ENCODE data around the gene CLDND1. TPM values are rescaled to one million over a fixed set of nuclear protein-coding genes. Genes with fewer than 3 reads are reported as not detected.

The CLDND1 gene
- total RNA-seq, 1 experiment from 2014 or later: 80.6 TPM

DNA sequence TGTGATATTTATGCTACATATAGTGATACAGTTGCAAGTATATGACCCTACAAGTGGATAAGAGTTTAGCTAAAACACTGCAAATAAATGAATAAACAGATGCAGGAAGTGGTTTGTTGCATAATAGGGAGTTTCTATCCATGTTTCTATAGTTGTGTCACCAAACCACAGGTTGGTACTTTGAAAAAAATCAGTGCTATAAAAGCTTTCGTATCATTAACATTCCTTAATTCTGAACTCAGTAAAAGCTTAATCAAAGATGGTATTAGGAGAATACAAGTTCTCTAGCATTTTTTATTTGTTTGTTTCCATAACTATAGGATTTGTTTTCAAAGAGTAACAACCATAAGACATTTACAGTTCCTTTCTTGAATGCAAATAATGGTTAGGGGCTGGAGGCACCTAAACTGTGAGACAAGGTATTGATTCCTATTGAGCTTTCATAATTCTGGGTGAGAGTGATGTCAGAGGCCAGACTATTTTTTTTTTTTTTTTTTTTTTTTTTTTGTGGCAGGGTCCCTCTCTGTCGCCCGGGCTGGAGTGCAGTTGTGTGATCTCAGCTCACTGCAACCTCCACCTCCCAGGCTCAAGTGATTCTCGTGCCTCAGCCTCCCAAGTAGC, 41.1 kb upstream of the CLDND1 start (continued):
- TF ChIP-seq, protein P1, sequence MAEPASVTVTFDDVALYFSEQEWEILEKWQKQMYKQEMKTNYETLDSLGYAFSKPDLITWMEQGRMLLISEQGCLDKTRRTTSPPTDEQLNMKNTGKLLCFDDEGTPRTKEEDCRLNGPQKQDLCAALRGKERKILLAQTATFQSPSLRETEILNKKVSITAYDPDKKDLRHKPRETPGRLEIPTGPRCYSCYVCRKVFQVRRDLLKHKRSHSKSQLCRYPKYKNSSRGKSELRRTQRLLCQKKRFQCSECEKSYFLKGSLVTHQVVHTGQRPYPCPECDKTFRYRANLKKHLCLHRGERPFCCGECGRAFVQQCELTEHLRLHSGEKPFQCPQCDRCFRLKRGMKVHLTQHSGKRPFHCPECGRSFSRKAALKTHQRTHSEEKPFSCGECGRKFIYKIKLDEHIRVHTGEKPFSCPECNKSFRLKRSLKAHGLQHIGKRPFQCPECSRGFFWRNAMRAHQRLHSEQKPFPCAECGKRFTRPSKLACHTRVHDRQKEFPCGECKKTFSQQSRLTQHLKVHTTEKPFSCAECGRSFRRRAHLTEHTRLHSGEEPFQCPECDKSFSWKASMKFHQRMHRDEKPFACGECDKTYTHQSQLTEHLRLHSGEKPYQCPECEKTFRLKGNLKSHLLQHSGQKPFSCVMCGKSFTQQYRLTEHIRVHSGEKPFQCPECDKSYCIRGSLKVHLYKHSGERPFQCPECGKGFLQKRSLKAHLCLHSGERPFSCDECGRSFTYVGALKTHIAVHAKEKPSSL (CRISPR knock-in tag; conservative IDR thresholded peaks at IDR 0.05): no peak

DNA sequence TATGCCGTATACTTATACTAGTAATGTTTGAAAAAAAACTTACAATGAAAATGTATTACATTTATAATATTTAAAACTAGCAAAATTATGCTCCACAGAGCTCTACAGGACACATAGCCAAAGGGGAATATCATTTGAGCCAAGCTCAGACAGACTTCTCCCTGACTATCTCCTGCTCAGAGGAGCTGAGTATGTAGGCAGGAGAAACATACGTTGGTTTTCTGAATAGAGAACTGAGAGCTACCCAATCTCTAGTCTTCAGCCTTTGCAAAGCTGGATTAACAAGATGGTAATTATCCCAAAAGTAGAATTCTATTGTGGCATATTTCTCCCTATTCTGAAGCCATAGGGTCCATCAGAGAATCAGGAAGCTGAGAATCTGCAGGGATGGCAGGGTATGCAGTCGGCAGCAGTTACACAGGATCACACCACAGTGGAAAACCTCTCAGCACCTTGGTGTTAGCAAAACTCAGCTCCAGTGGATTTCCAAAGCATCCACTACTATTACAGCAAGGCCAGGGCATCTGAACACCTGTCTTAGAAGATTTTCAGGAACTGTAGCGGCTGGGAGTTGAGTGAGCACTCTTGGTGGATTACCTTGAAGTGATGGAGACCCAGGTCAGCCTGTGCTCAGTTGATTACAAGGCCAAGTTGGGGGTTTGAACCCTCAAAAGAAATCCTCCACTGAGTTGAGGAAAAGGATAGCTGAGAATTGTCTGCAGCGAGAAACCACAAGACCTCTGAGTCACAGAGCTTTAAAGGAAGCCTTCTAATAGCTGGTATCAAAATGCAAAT, 39.2 kb upstream of the CLDND1 start:
- DNase-seq (ENCODE audit: low spot score) (no peak), ATAC-seq (no peak)
- Mint-ChIP-seq H3K4me1 (0 out of 2 replicates have a peak, but pooled peaks cover 3% of the 10 kb centered on the region), H3K27me3 (ENCODE audit: low read depth) (no peaks in the 10 kb centered on the region), H3K36me3 (no peaks in the 10 kb centered on the region), H3K4me3 (no peak overlapping the region), H3K27ac (no peak overlapping the region), H3K9me3 (no peaks in the 10 kb centered on the region; the same call in 1 of the 2 replicates)
- POLR2A ChIA-PET: no interaction called here
- CTCF ChIA-PET: interaction anchor here (0.9 kb wide), 1 partner anchor 218 kb away, joined by 3 read pairs; no protein-coding TSS in a partner anchor
- no peak for TF ChIP-seq NR3C1 (CRISPR knock-in tag; conservative IDR thresholded peaks at IDR 0.05; ENCODE audit: low read depth)
- TF ChIP-seq CREM (CRISPR knock-in tag; IDR thresholded peaks at IDR 0.05): no peak
- no peak for TF ChIP-seq HMGA2 (CRISPR knock-in tag; IDR thresholded peaks at IDR 0.05)
- no peak for TF ChIP-seq ESRRA (CRISPR knock-in tag; IDR thresholded peaks at IDR 0.05; ENCODE audit: borderline replicate concordance)
- TF ChIP-seq, protein P2, sequence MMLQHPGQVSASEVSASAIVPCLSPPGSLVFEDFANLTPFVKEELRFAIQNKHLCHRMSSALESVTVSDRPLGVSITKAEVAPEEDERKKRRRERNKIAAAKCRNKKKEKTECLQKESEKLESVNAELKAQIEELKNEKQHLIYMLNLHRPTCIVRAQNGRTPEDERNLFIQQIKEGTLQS (CRISPR knock-in tag; conservative IDR thresholded peaks at IDR 0.05): no peak
- TF ChIP-seq, protein P1 (CRISPR knock-in tag; conservative IDR thresholded peaks at IDR 0.05): no peak
- no peak for TF ChIP-seq TCF7 (CRISPR knock-in tag; IDR thresholded peaks at IDR 0.05; ENCODE audit: low read depth)
- TF ChIP-seq, protein P3, sequence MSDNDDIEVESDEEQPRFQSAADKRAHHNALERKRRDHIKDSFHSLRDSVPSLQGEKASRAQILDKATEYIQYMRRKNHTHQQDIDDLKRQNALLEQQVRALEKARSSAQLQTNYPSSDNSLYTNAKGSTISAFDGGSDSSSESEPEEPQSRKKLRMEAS (CRISPR knock-in tag; IDR thresholded peaks at IDR 0.05): no peak
- TF ChIP-seq, protein P4, sequence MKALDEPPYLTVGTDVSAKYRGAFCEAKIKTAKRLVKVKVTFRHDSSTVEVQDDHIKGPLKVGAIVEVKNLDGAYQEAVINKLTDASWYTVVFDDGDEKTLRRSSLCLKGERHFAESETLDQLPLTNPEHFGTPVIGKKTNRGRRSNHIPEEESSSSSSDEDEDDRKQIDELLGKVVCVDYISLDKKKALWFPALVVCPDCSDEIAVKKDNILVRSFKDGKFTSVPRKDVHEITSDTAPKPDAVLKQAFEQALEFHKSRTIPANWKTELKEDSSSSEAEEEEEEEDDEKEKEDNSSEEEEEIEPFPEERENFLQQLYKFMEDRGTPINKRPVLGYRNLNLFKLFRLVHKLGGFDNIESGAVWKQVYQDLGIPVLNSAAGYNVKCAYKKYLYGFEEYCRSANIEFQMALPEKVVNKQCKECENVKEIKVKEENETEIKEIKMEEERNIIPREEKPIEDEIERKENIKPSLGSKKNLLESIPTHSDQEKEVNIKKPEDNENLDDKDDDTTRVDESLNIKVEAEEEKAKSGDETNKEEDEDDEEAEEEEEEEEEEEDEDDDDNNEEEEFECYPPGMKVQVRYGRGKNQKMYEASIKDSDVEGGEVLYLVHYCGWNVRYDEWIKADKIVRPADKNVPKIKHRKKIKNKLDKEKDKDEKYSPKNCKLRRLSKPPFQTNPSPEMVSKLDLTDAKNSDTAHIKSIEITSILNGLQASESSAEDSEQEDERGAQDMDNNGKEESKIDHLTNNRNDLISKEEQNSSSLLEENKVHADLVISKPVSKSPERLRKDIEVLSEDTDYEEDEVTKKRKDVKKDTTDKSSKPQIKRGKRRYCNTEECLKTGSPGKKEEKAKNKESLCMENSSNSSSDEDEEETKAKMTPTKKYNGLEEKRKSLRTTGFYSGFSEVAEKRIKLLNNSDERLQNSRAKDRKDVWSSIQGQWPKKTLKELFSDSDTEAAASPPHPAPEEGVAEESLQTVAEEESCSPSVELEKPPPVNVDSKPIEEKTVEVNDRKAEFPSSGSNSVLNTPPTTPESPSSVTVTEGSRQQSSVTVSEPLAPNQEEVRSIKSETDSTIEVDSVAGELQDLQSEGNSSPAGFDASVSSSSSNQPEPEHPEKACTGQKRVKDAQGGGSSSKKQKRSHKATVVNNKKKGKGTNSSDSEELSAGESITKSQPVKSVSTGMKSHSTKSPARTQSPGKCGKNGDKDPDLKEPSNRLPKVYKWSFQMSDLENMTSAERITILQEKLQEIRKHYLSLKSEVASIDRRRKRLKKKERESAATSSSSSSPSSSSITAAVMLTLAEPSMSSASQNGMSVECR (CRISPR knock-in tag; IDR thresholded peaks at IDR 0.05; ENCODE audit: borderline replicate concordance): no peak
- TF ChIP-seq, protein P5, sequence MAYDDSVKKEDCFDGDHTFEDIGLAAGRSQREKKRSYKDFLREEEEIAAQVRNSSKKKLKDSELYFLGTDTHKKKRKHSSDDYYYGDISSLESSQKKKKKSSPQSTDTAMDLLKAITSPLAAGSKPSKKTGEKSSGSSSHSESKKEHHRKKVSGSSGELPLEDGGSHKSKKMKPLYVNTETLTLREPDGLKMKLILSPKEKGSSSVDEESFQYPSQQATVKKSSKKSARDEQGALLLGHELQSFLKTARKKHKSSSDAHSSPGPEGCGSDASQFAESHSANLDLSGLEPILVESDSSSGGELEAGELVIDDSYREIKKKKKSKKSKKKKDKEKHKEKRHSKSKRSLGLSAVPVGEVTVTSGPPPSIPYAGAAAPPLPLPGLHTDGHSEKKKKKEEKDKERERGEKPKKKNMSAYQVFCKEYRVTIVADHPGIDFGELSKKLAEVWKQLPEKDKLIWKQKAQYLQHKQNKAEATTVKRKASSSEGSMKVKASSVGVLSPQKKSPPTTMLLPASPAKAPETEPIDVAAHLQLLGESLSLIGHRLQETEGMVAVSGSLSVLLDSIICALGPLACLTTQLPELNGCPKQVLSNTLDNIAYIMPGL (CRISPR knock-in tag; IDR thresholded peaks at IDR 0.05): no peak
- TF ChIP-seq SP1 (CRISPR knock-in tag; conservative IDR thresholded peaks at IDR 0.05): no peak
- TF ChIP-seq, protein P6, sequence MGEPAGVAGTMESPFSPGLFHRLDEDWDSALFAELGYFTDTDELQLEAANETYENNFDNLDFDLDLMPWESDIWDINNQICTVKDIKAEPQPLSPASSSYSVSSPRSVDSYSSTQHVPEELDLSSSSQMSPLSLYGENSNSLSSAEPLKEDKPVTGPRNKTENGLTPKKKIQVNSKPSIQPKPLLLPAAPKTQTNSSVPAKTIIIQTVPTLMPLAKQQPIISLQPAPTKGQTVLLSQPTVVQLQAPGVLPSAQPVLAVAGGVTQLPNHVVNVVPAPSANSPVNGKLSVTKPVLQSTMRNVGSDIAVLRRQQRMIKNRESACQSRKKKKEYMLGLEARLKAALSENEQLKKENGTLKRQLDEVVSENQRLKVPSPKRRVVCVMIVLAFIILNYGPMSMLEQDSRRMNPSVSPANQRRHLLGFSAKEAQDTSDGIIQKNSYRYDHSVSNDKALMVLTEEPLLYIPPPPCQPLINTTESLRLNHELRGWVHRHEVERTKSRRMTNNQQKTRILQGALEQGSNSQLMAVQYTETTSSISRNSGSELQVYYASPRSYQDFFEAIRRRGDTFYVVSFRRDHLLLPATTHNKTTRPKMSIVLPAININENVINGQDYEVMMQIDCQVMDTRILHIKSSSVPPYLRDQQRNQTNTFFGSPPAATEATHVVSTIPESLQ (CRISPR knock-in tag; IDR thresholded peaks at IDR 0.05): no peak
- TF ChIP-seq, protein P7, sequence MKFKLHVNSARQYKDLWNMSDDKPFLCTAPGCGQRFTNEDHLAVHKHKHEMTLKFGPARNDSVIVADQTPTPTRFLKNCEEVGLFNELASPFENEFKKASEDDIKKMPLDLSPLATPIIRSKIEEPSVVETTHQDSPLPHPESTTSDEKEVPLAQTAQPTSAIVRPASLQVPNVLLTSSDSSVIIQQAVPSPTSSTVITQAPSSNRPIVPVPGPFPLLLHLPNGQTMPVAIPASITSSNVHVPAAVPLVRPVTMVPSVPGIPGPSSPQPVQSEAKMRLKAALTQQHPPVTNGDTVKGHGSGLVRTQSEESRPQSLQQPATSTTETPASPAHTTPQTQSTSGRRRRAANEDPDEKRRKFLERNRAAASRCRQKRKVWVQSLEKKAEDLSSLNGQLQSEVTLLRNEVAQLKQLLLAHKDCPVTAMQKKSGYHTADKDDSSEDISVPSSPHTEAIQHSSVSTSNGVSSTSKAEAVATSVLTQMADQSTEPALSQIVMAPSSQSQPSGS (CRISPR knock-in tag; IDR thresholded peaks at IDR 0.05; ENCODE audit: borderline replicate concordance, low read depth): no peak
- no peak for TF ChIP-seq FOXP1 (CRISPR knock-in tag; IDR thresholded peaks at IDR 0.05; ENCODE audit: borderline replicate concordance)
- TF ChIP-seq, protein P8, sequence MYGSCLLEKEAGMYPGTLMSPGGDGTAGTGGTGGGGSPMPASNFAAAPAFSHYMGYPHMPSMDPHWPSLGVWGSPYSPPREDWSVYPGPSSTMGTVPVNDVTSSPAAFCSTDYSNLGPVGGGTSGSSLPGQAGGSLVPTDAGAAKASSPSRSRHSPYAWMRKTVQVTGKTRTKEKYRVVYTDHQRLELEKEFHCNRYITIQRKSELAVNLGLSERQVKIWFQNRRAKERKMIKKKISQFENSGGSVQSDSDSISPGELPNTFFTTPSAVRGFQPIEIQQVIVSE (CRISPR knock-in tag; IDR thresholded peaks at IDR 0.05; ENCODE audit: borderline replicate concordance): no peak
